Dermis microvascular lymphatic vessel endothelial cell (primary cell): ENCODE data around the gene OSBPL10. TPM values are rescaled to one million over a fixed set of nuclear protein-coding genes. Genes with fewer than 3 reads are reported as not detected.
"Not testable (repeated sequence)": the region's sequence is repeated elsewhere in the genome, so short reads cannot be mapped to it uniquely, and the experiment has no call there.

Experiments
- DNase-seq, 2 donors: peaks; one replicate each; pipeline versions ENCODE4 v3.0.0 to v3.0.0-alpha.2; 2010; ENCODE audit warnings: low read depth in 2 of 2
- total RNA-seq: library from RNA; depleted of rRNA; stranded (reverse); fragments of >200 nt; gene quantifications from 2 replicates; pipeline ENCODE4 v1.2.1, GENCODE V29; 2014

OSBPL10 gene
- total RNA-seq, 1 donor from 2014 or later: 8.0 TPM

- not testable (repeated sequence) for DNase-seq
Measured at GRCh38 chr3:31992995-31993394, 11.9 kb upstream of the OSBPL10 start.

GRCh38 chr3:31988271-31988670, 7.2 kb upstream of the OSBPL10 start:
- DNase-seq: no peak

GRCh38 chr3:31985831-31986230, 4.8 kb upstream of the OSBPL10 start:
- no peak for DNase-seq

DNA sequence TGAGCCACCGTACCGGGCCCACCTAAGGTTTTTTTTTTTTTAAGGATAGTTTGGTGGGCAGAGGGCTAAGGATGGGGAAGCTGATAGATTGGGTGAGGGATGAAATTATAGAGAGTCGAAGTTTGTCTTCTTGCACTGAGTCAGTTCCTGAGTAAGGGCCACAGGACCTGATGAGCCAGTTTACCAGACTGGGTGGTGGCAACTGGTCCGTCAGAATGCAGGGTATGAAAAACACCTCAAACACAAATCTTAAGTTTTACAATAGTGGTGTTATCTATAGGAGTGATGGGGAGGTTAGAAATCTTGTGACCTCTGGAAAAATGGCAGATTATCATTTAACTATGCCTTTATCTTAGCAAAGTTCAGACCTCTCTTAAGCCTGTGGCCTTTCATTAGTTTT, 3.3 kb upstream of the OSBPL10 start:
- no peak for DNase-seq

- peak; percentile 39 to 80 for DNase-seq
Measured at GRCh38 chr3:31980530-31981205, 394 bp downstream of the OSBPL10 start.

- DNase-seq: peak in 1 of 2 donors; percentile 47
Measured at GRCh38 chr3:31979001-31979697, 1.9 kb downstream of the OSBPL10 start.

- no peak for DNase-seq
Measured at GRCh38 chr3:31978553-31978952, 2.5 kb downstream of the OSBPL10 start.

DNA sequence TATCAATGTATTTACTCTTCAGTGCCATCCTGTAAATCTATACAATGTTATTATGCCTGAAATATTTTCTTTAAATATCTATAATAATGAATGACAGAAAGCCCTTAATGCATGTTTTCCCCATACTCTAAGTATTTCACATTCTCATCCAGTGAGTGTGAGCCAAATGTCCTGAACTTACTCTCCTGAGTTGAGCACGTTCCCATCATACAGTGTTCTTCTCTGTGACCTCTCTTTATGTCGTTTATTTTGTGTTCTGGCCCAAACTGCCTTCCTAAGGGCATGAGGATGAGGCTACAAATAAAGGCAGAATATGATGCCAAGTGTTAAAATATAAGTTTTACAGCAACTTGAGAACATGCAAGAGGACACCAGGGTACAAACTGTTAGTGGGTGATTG, 3.3 kb downstream of the OSBPL10 start:
- no peak for DNase-seq

- no peak for DNase-seq
Measured at GRCh38 chr3:31976302-31976701, 4.8 kb downstream of the OSBPL10 start.

- DNase-seq: peak in 1 of 2 donors; percentile 12
Measured at GRCh38 chr3:31974964-31975363, 6.1 kb downstream of the OSBPL10 start.

DNA sequence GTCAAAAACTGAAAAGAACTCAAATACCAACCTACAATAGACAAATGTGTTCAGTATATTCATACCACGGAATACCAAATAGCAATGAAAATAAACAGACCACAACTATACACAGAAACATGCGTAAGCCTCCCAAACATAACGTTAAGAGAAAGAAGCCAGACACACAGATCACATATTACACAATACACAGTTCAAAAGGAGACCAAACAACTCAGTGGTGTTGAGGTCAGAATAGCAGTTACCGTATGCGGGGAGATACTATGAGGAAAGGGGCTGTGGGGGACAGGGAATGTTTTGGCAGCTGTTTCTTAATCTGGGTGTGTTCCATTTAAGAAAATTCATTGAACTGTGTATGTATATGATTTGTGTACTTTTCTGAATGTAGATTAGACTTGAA, 6.6 kb downstream of the OSBPL10 start:
- no peak for DNase-seq

- DNase-seq: no peak
Measured at GRCh38 chr3:31973837-31974236, 7.2 kb downstream of the OSBPL10 start.

- no peak for DNase-seq
Measured at GRCh38 chr3:31973081-31973480, 8.0 kb downstream of the OSBPL10 start.

- no peak for DNase-seq
Measured at GRCh38 chr3:31971607-31972006, 9.5 kb downstream of the OSBPL10 start.

DNA sequence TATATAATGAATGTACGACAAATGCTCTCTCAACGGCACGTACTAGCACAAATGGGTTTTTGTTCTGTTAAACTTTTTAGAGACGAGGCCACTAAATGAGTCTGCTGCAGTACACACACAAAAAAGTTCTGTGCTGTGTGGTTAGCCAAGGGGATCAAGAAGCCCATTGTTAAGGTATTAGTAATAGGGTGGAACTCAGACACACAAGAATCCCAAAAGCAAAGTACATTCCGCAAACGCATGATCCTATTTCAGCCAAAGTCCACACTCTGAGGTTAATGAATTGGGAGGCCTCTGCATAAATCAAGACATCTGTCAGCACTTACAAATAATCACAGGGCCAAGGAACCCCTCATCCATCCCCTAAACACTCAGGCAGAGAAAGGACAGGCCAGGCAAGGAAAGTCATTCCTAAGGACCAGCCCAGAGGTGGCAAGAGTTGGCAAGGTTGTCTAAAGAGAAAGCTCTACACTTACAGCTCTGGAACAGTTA, 12.1 kb downstream of the OSBPL10 start:
- peak in 1 of 2 donors; percentile 41 for DNase-seq

DNA sequence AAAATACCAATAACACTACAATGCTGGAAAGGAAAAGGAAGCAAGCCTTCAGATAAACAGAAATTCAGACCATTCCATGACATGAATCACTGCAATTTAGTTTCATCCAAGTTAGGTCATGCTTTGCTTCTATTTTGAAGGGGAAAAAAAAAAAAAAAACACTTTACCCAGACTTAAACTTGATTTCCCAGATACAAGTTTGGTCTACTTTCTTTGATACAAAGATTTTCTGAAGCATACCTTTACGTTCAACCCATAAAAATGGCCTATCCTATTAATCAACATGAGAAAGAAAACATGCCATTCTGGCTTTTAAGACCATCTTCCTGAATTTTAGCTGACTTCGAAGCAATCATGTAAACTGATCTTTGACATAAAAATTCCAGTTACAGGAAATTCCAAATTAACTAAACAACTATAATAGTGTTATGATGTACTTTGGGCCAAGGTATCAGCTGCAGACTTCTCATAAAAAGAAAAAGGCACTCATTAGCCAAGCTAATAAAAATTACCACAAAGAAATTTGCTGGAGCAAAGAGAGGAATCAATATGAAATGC, 12.6 kb downstream of the OSBPL10 start:
- peak; percentile 42 to 74 for DNase-seq

GRCh38 chr3:31967592-31967991, 13.5 kb downstream of the OSBPL10 start:
- no peak for DNase-seq

- DNase-seq: no peak
Measured at GRCh38 chr3:31966978-31967591, 14.0 kb downstream of the OSBPL10 start.

GRCh38 chr3:31962801-31963205, 18.3 kb downstream of the OSBPL10 start:
- peak in 1 of 2 donors; percentile 83 for DNase-seq

GRCh38 chr3:31960793-31961431, 20.1 kb downstream of the OSBPL10 start:
- no peak for DNase-seq

- no peak for DNase-seq
Measured at GRCh38 chr3:31959951-31960792, 20.9 kb downstream of the OSBPL10 start.
